G401 (cell line): ENCODE data around the gene CAMTA1. TPM values are rescaled to one million over a fixed set of nuclear protein-coding genes. Genes with fewer than 3 reads are reported as not detected.

Source experiments
- DNase-seq: peaks from one replicate; pipeline ENCODE4 v3.0.0-alpha.2; 2015; ENCODE audit warnings: low spot score
- in situ Hi-C: cut with HindIII; loops from 2 replicates; pipeline ENCODE4 v1.10.0; 2016; ENCODE audit warnings: low sequenced_read_pairs, mixed read lengths
- total RNA-seq: library from RNA; depleted of rRNA; stranded (reverse); fragments of >200 nt; shearing (Covaris generic); gene quantifications from 2 replicates; pipeline ENCODE4 v1.2.3, GENCODE V29; 2014

The CAMTA1 gene
- total RNA-seq, 1 experiment from 2014 or later: 137 TPM

DNA sequence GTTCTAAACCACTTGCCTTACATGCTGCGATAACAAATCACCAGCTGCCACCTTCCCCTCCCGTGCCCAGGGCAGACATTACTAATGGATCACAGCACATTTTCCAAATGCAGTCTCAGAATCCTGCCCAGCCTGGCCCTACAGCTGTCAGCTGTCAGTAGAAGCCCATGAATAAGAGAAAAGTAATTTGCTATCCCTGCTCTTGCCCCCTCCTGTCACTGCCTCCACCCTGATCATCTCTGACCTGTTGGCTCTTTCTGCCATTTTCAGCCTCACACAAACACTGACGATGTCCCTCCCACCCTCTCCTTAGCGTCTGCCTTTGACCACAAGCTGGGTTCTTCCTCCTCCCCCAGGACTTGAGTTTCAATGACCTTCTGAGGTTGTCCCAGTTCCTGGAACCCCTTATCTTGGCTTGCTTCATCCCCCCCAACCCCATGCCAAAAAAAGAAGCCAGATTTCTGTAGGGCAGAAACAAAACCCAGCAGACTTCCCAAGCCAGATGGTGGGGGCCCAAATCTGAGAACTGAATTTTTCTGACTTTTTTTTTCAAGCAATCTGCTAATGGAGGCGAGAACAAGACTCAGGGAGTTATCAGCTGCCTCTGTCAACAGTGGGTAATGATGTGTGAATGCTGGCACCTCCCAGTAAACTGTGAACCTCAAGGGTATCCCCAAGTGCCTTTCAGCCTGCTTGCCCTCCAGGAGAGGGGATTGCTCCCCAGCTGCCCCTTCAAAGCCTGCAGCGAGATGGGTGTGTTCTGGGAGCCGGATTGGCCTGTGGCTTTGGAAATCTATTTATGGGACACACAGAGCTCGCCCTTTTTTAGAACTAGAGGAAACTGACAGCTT is 769.4 kb downstream of the CAMTA1 start:
- in situ Hi-C loops: no loop called here
- no peak for DNase-seq

DNA sequence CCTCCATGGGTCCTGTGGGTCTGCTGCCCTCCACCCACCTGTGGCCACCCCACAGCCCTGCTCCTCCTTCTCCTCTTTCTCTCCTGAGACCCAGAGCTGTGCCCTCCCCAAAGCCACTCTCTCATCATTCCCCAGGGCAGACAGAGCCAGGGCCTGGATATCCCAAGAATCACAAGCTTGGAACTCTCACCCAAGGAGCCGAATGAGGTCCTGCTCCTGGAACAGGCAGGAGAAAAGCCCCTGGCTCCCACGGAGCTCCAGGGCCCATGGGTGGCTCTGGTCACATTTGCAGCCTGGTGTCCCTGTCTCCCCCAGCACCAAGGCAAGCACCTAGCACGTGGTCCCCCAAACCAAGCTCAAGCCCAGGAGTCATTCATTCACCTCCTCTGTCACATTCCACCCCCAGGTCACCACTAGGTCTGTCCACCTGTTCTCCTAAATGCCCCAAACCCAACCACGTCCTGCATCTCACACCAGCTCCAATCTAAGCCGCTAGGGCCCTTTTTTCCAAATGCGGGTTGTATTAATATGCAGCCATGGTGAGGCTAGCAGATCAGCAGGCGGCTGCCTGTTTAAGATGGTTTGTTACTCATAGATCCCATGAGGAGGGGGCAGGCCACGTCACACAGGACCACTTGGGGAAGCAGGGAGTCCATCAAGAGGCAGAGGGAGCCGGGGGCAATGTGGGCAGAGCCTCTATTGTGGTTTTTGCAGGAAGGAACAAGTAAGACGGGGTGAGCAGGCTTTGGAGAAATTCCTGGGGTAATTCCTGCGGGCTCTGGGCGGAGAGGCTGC is 770.3 kb downstream of the CAMTA1 start:
- no peak for DNase-seq
- in situ Hi-C loops: no loop called here

- DNase-seq: peak; percentile 53
Observed at GRCh38 chr1:7557301-7557891, 772.1 kb downstream of the CAMTA1 start.

GRCh38 chr1:7558041-7558461 is 772.8 kb downstream of the CAMTA1 start:
- in situ Hi-C loops: no loop called here
- DNase-seq: peak; percentile 37

More at GRCh38 chr1:7557301-7557891, 772.1 kb downstream of the CAMTA1 start:
- in situ Hi-C loops: no loop called here

GRCh38 chr1:7558481-7558880 is 773.2 kb downstream of the CAMTA1 start:
- in situ Hi-C loops: no loop called here
- DNase-seq: no peak

DNA sequence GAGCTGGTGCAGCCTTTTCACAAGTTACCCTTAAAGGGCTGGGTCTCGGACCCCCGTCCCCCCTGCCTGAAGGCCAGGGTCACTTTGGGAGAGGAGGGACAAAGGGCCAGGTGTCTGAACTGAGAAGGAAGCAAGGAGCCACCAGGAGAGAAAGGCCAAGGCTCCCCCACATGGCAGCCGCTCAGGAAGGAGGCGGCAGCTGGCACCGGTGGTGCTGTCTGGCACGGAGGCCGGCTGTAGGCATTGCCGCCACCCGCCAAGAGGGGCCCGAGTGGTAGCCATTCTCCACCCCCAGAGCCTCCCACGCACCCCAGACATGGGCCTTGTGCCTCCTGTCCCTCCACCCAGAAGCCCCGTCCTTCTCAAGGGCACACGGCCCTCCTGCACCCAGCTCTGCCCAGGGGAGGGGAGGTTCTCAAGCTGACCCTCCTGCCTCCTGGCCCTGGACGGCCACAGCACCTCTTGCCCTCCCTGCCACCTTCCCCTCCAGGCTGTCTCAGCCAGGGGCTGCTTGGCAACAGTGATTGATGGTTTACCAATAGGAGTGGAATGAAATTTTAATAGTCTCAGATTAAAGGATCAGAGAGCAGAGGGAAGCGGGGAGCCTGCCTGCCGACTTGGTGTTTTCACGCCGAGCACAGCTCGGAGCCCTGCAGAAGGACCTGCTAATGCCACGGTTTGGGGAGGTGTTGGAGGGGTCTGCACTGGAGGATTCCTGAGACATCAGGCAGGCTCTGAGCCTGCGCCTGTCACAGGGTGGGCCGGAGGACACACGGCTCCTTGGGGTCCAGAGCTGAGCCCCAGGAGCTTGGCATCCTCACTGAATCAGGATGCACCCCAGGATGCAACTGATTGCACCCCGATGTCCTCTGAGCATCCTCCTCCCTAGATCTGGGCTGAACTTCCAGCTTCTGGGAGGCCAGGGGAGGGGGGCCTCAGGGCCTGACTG is 773.9 kb downstream of the CAMTA1 start:
- in situ Hi-C loops: no loop called here
- DNase-seq: peak; percentile 54

DNA sequence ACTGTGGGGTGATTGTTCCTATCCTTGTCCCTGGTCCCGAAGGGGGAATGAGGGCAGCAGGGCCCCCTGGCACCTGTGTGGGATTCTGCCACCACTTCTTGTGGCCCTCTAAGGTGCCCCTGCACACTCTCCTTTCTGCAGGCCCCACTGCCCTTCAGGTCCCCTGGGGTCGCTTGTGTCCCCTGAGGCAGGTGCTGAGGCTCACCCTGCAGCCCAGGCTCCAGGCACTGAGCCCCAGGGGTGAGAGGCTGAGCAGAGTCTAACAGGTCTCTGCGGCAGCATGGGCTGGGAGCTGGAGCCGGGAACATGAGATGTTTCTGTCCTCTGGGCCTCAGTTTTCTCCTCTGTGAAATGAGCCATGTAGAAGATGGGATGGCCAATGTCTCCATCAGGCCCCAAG is 774.9 kb downstream of the CAMTA1 start:
- in situ Hi-C loops: no loop called here
- DNase-seq: no peak

GRCh38 chr1:7560601-7561181 is 775.4 kb downstream of the CAMTA1 start:
- DNase-seq: no peak
- in situ Hi-C loops: no loop called here

DNA sequence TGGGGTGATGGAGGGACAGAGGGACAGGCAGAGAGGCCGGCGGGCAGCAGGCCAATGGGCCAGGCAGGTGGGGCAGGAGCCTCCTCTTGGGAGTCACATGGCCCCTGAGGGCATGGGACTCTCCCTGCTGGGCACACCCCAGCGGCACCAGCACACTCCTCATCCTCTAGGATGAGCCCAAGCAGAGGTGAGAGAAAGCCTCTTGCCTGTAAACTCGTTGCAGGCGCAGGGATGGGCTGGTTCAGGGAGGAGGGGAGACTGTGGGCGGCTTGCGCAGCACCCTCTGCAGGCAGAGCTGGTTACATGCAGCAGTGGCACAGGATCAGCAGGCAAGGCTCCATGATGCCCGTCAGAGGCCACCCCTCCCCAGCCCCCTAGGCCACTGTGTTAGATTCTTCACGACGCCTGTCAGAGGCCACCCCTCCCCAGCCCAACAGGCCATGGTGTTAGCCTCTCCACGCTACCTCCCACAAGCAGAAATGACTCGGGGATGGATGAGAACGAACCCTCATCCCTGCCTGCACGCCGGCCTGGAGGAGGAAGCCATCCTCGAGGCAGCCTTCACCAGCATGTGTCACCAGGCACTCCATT is 776.2 kb downstream of the CAMTA1 start:
- in situ Hi-C loops: no loop called here
- no peak for DNase-seq

GRCh38 chr1:7561936-7562728 is 776.9 kb downstream of the CAMTA1 start:
- in situ Hi-C loops: no loop called here
- DNase-seq: no peak

GRCh38 chr1:7562729-7563605 is 777.7 kb downstream of the CAMTA1 start:
- in situ Hi-C loops: no loop called here
- DNase-seq: no peak

GRCh38 chr1:7564137-7564536 is 778.9 kb downstream of the CAMTA1 start:
- in situ Hi-C loops: no loop called here
- DNase-seq: no peak

GRCh38 chr1:7565099-7565750 is 780.0 kb downstream of the CAMTA1 start:
- no peak for DNase-seq
- in situ Hi-C loops: no loop called here

DNA sequence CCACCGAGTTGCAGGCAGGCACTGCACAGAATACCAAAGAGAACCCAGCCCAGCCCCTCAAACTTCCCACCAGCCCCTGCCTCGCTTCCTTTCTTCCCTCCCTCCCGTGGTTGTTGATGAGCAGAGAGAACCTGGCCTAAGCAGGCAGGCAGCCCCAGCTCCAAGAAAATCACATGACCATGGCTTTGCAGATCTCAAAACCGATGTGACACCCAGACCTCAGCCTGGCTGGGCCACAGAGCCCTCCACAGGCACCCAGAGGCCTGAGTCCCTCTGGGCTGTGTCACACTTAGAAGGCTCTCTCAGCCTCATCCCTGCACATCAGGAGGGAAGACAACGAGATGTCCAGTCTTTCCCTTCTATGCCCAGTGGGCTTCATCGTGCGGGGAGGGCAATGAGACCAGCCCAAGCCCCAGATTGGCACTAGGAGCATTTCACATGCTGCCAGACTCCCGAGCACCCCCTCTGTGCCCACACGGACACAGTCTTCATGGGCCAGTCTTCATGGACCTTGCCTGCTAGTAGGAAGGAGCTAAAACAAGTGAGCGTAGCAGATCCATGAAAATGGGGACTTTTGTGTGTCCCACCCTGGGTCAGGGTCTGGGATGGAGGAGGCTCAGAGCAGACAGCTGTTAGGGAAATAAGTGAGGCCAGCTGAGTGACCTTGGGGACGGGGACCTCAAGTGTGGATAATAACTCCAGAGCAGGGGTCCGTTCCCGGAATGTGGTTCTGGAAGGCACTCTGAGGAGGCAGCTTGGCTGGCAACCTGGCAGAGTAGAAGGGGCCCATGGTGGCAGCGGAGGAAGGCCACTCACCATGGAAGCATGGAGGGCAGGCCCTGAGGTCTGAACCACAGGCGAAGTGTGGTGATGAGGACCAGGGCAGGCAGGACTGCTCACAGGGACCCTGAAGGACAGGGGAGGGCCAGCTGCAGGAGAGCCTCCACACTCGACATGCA is 781.4 kb downstream of the CAMTA1 start:
- in situ Hi-C loops: no loop called here
- DNase-seq: no peak

DNA sequence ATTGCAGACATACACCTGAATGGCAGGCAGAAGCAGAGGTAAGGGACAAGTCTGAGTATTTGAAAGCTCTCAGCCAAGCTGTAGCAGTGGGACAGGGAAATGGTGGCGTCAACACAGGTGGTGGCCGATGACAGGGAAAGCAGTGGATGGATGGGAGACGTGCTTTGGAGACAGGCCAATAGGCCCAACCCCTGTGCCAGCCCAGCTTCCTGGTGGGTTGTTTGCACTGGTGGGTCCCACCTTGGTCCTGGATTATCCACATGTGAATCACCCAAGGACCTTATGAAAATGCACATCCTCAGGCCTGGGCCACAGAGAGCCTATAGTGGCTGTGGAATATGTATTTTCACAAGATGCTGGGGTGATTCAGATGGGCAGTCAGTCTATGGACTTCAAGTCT is 782.1 kb downstream of the CAMTA1 start:
- DNase-seq: no peak
- in situ Hi-C loops: no loop called here
